ENCODE measurements around the gene UVRAG. TPM values are rescaled to one million over a fixed set of nuclear protein-coding genes. Genes with fewer than 3 reads are reported as not detected.

Gene UVRAG
- total RNA-seq, 1 experiment from 2014 or later: 13.0 TPM

GRCh38 chr11:75797792-75798191 is 17.2 kb upstream of the UVRAG start:
- no peak overlapping the region for H3K4me3 ChIP-seq (ENCODE audit: low read length)
- no peaks in the 10 kb centered on the region for H3K79me2 ChIP-seq (ENCODE audit: low read length)
- H3K9me2 ChIP-seq (replicated peaks; ENCODE audit: low read length): no peaks in the 10 kb centered on the region
- no peak overlapping the region for H2AFZ ChIP-seq (ENCODE audit: low read length)
- H3K36me3 ChIP-seq (ENCODE audit: low read depth, low read length): peaks cover 8% of the 10 kb centered on the region; the same call in 1 of the 2 replicates
- no peaks in the 10 kb centered on the region for H4K20me1 ChIP-seq (ENCODE audit: low read length)
- CTCF ChIA-PET: no interaction called here
- no peak overlapping the region; the same call in 1 of the 2 replicates for H3K9ac ChIP-seq (ENCODE audit: low read length)
- POLR2A ChIA-PET (ENCODE audit: unreplicated experiment): no interaction called here
- DNase-seq: peak; percentile 56
- TF ChIP-seq EZH2 (IDR thresholded peaks at IDR 0.05; ENCODE audit: low read length, unreplicated experiment) (no peak), EZH2phosphoT487 (IDR thresholded peaks at IDR 0.05; ENCODE audit: borderline replicate concordance, low read length) (no peak), CTCF (conservative IDR thresholded peaks at IDR 0.05; ENCODE audit: low read depth, low read length) (no peak)
- H3K4me1 ChIP-seq (ENCODE audit: insufficient read depth, low read length): peaks cover 57% of the 10 kb centered on the region
- peak overlapping the region; percentile 18; the same call in 1 of the 2 replicates for H3K4me2 ChIP-seq (ENCODE audit: low read length)
- H3K9me3 ChIP-seq (ENCODE audit: low read length): no peaks in the 10 kb centered on the region
- H3F3A ChIP-seq (ENCODE audit: low read length, unreplicated experiment): no peaks in the 10 kb centered on the region
- no peaks in the 10 kb centered on the region for H3K27me3 ChIP-seq (ENCODE audit: low read length)
- H3K27ac ChIP-seq (ENCODE audit: low read length): peak overlapping the region; percentile 64
- no TSS peak for BruUV-seq (replicated peaks)
- peak; percentile 46 for ATAC-seq
- intact Hi-C loops (cut with micrococcal nuclease): no loop called here

GRCh38 chr11:75800136-75800675 is 14.8 kb upstream of the UVRAG start:
- DNase-seq: no peak
- TF ChIP-seq EZH2 (IDR thresholded peaks at IDR 0.05; ENCODE audit: low read length, unreplicated experiment) (no peak), EZH2phosphoT487 (IDR thresholded peaks at IDR 0.05; ENCODE audit: borderline replicate concordance, low read length) (no peak), CTCF (conservative IDR thresholded peaks at IDR 0.05; ENCODE audit: low read depth, low read length) (no peak)
- ChIA-PET CTCF (no interaction called here), POLR2A (ENCODE audit: unreplicated experiment) (no interaction called here)
- no peak for ATAC-seq
- Histone ChIP-seq H3K27me3 (ENCODE audit: low read length) (no peaks in the 10 kb centered on the region), H3K27ac (ENCODE audit: low read length) (peak overlapping the region; percentile 5; the same call in 1 of the 2 replicates), H2AFZ (ENCODE audit: low read length) (no peak overlapping the region), H3K4me1 (ENCODE audit: insufficient read depth, low read length) (peaks cover 39% of the 10 kb centered on the region), H3F3A (ENCODE audit: low read length, unreplicated experiment) (no peaks in the 10 kb centered on the region), H3K4me2 (ENCODE audit: low read length) (0 out of 2 replicates have a peak overlapping the region, but pooled peaks have one; percentile 6), H3K36me3 (ENCODE audit: low read depth, low read length) (peaks cover 8% of the 10 kb centered on the region; the same call in 1 of the 2 replicates), H3K4me3 (ENCODE audit: low read length) (no peak overlapping the region), H3K9ac (ENCODE audit: low read length) (no peak overlapping the region), H4K20me1 (ENCODE audit: low read length) (no peaks in the 10 kb centered on the region), H3K9me3 (ENCODE audit: low read length) (no peaks in the 10 kb centered on the region), H3K9me2 (replicated peaks; ENCODE audit: low read length) (no peaks in the 10 kb centered on the region), H3K79me2 (ENCODE audit: low read length) (no peaks in the 10 kb centered on the region)
- intact Hi-C loops (cut with micrococcal nuclease): loop anchor here (5.0 kb wide), 1 partner anchor 352 kb away; no protein-coding TSS in a partner anchor
- BruUV-seq (replicated peaks): no TSS peak

- ATAC-seq (no peak), DNase-seq (peak; percentile 38)
- Histone ChIP-seq H3K36me3 (ENCODE audit: low read depth, low read length) (peaks cover 8% of the 10 kb centered on the region; the same call in 1 of the 2 replicates), H3F3A (ENCODE audit: low read length, unreplicated experiment) (no peaks in the 10 kb centered on the region), H3K79me2 (ENCODE audit: low read length) (no peaks in the 10 kb centered on the region), H3K4me2 (ENCODE audit: low read length) (0 out of 2 replicates have a peak overlapping the region, but pooled peaks have one; percentile 6), H3K4me1 (ENCODE audit: insufficient read depth, low read length) (peaks cover 32% of the 10 kb centered on the region), H3K9me2 (replicated peaks; ENCODE audit: low read length) (no peaks in the 10 kb centered on the region), H3K9me3 (ENCODE audit: low read length) (no peaks in the 10 kb centered on the region), H3K27me3 (ENCODE audit: low read length) (no peaks in the 10 kb centered on the region), H3K4me3 (ENCODE audit: low read length) (no peak overlapping the region), H4K20me1 (ENCODE audit: low read length) (no peaks in the 10 kb centered on the region), H3K27ac (ENCODE audit: low read length) (peak overlapping the region; percentile 5; the same call in 1 of the 2 replicates), H3K9ac (ENCODE audit: low read length) (no peak overlapping the region), H2AFZ (ENCODE audit: low read length) (no peak overlapping the region)
- CTCF ChIA-PET: no interaction called here
- POLR2A ChIA-PET (ENCODE audit: unreplicated experiment): no interaction called here
- intact Hi-C loops (cut with micrococcal nuclease): loop anchor here (5.0 kb wide), 1 partner anchor 351 kb away; no protein-coding TSS in a partner anchor
- BruUV-seq (replicated peaks): no TSS peak
- no peak for TF ChIP-seq EZH2phosphoT487 (IDR thresholded peaks at IDR 0.05; ENCODE audit: borderline replicate concordance, low read length)
- no peak for TF ChIP-seq EZH2 (IDR thresholded peaks at IDR 0.05; ENCODE audit: low read length, unreplicated experiment)
- no peak for TF ChIP-seq CTCF (conservative IDR thresholded peaks at IDR 0.05; ENCODE audit: low read depth, low read length)
Observed at GRCh38 chr11:75800728-75801361, 14.2 kb upstream of the UVRAG start.

Measured in PC-3 (cell line).